Neuronal stem cell (in vitro differentiated cells): ENCODE measurements around the gene THOC7.

Source experiments
- DNase-seq: peaks from one replicate; pipeline ENCODE4 v3.0.0-alpha.2; 2013; ENCODE audit warnings: low spot score
- H2AFZ ChIP-seq: one replicate; pipeline ENCODE4 v1.6.1; 2013; ENCODE audit warnings: mild to moderate bottlenecking, low read length, inconsistent platforms
- H2AK5ac ChIP-seq: 2 replicates; pipeline ENCODE4 v1.6.1; 2013; ENCODE audit warnings: low read depth, mild to moderate bottlenecking, inconsistent platforms, low read length, moderate library complexity, mixed read lengths
- H2BK120ac ChIP-seq: 2 replicates; pipeline ENCODE4 v1.6.1; 2013; ENCODE audit warnings: low read depth, mild to moderate bottlenecking, inconsistent platforms, low read length, moderate library complexity, mixed read lengths
- H2BK12ac ChIP-seq: one replicate; pipeline ENCODE4 v1.6.1; 2013; ENCODE audit warnings: low read length, inconsistent platforms
- H2BK15ac ChIP-seq: 2 replicates; pipeline ENCODE4 v1.6.1; 2013; ENCODE audit warnings: mild to moderate bottlenecking, low read length, inconsistent platforms, mixed read lengths
- H2BK5ac ChIP-seq: one replicate; pipeline ENCODE4 v1.6.1; 2013; ENCODE audit warnings: inconsistent platforms, mild to moderate bottlenecking, low read length, moderate library complexity
- H3K14ac ChIP-seq: one replicate; pipeline ENCODE4 v1.6.1; 2013; ENCODE audit warnings: low read length, inconsistent platforms
- H3K18ac ChIP-seq: 2 replicates; pipeline ENCODE4 v1.6.1; 2013; ENCODE audit warnings: low read length, inconsistent platforms
- H3K23ac ChIP-seq: 2 replicates; pipeline ENCODE4 v1.6.1; 2013; ENCODE audit warnings: low read depth, mild to moderate bottlenecking, mixed read lengths, low read length, inconsistent platforms; ENCODE audit not compliant: poor library complexity
- H3K27ac ChIP-seq: replicated peaks from 3 replicates; pipeline ENCODE4 v1.5.1; 2013; ENCODE audit warnings: low read length, inconsistent platforms
- H3K27me3 ChIP-seq, 3 experiments: 2 replicates each; pipeline ENCODE4 v1.6.1; 2013; ENCODE audit warnings: low read length in 3 of 3, mild to moderate bottlenecking in 2 of 3, inconsistent platforms in 1 of 3, low read depth in 1 of 3, mixed read lengths in 1 of 3, moderate library complexity in 1 of 3; ENCODE audit not compliant: control insufficient read depth in 3 of 3, insufficient read depth in 3 of 3
- H3K36me3 ChIP-seq, 2 donors: replicated peaks in 1 of 2; 2 replicates each; pipeline ENCODE4 v1.6.1; 2013; ENCODE audit warnings: low read length in 2 of 2; ENCODE audit not compliant: control insufficient read depth in 2 of 2, insufficient read depth in 2 of 2
- H3K4ac ChIP-seq: 2 replicates; pipeline ENCODE4 v1.6.1; 2013; ENCODE audit warnings: inconsistent platforms, mild to moderate bottlenecking, low read length, moderate library complexity
- H3K4me1 ChIP-seq, 2 donors: 1 replicate in 1 of 2; 2 replicates in 1 of 2; pipeline ENCODE4 v1.6.1; 2013; ENCODE audit warnings: low read length in 2 of 2, low read depth in 1 of 2; ENCODE audit not compliant: control insufficient read depth in 2 of 2, insufficient read depth in 1 of 2
- H3K4me2 ChIP-seq: one replicate; pipeline ENCODE4 v1.6.1; 2013; ENCODE audit warnings: mild to moderate bottlenecking, low read length, inconsistent platforms; ENCODE audit not compliant: insufficient read depth, poor library complexity, severe bottlenecking
- H3K4me3 ChIP-seq, 2 donors: 2 replicates each; pipeline ENCODE4 v1.5.1; 2013; ENCODE audit warnings: low read length in 2 of 2, mild to moderate bottlenecking in 2 of 2, inconsistent platforms in 1 of 2, moderate library complexity in 1 of 2
- H3K79me1 ChIP-seq: one replicate; pipeline ENCODE4 v1.6.1; 2013; ENCODE audit warnings: low read depth, mild to moderate bottlenecking, inconsistent platforms, low read length, moderate library complexity
- H3K9ac ChIP-seq: one replicate; pipeline ENCODE4 v1.6.1; 2013; ENCODE audit warnings: mild to moderate bottlenecking, low read depth, low read length, inconsistent platforms; ENCODE audit not compliant: poor library complexity
- H3K9me3 ChIP-seq, 2 donors: replicated peaks in 1 of 2; 2 replicates each; pipeline versions ENCODE3 to v1.6.1; 2013; ENCODE audit warnings: low read length in 2 of 2, mild to moderate bottlenecking in 2 of 2, inconsistent platforms in 1 of 2, low read depth in 1 of 2, mixed read lengths in 1 of 2, moderate library complexity in 1 of 2; ENCODE audit not compliant: control insufficient read depth in 2 of 2, insufficient read depth in 1 of 2
- H4K8ac ChIP-seq: one replicate; pipeline ENCODE4 v1.6.1; 2013; ENCODE audit warnings: low read depth, mild to moderate bottlenecking, inconsistent platforms, low read length, moderate library complexity
- H4K91ac ChIP-seq: one replicate; pipeline ENCODE4 v1.6.1; 2013; ENCODE audit warnings: low read length, low read depth, mild to moderate bottlenecking, inconsistent platforms; ENCODE audit not compliant: poor library complexity
- WGBS, 2 donors: extraction: QIAGEN DNeasy Blood & Tissue Kit; methylation state at CpG; one replicate each; pipeline ENCODE4 v1.1.7; 2013; ENCODE audit warnings: missing lambda C conversion rate in 2 of 2, mixed read lengths in 1 of 2; ENCODE audit not compliant: insufficient read length in 2 of 2, insufficient replicate concordance in 1 of 2; ENCODE audit errors: extremely low coverage in 2 of 2; 5-methylcytosine and 5-hydroxymethylcytosine counted together

Gene THOC7

GRCh38 chr3:63824309-63824708, 39.3 kb downstream of the THOC7 start:
- Histone ChIP-seq H3K27me3 (no peaks in the 10 kb centered on the region), H3K23ac (no peak overlapping the region), H2BK15ac (no peak overlapping the region), H3K27ac (no peak overlapping the region), H3K9me3 (no peaks in the 10 kb centered on the region), H4K8ac (no peak overlapping the region), H3K18ac (no peak overlapping the region), H4K91ac (no peak overlapping the region), H2BK120ac (no peak overlapping the region), H2AFZ (no peak overlapping the region), H3K14ac (no peak overlapping the region), H2BK12ac (no peak overlapping the region), H3K4ac (no peak overlapping the region), H3K9ac (no peak overlapping the region), H3K4me3 (no peak overlapping the region), H2AK5ac (no peak overlapping the region), H3K4me1 (no peaks in the 10 kb centered on the region), H3K79me1 (no peaks in the 10 kb centered on the region), H3K36me3 (peaks cover 0 to 15% of the 10 kb centered on the region in 2 donors), H2BK5ac (no peak overlapping the region), H3K4me2 (no peak overlapping the region)
- WGBS, 2 donors = no CpG with 5 or more reads among the region's 4 CpGs
- no peak for DNase-seq

DNA sequence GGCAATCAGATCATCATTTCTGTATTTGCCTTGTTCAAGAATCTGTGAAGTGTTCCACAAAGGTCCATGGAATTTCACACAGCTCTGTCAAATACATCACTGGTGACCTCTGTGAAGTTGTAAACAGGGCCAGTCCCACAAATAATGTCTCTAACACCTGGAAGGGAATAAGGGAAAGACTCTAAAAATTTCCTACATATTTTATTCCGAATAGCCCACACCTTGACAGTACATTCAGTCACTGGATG, 44.5 kb downstream of the THOC7 start, which contains the start of gene C3orf49:
TSS of gene C3orf49 (plus strand) at position 149 of the 248 bp plus-strand sequence. CDS start 173 bp downstream, outside the sequence.
- Histone ChIP-seq H3K4me3 (no peak within 1 kb of the TSS), H3K18ac (no peak within 1 kb of the TSS), H3K36me3 (no peaks in the 10 kb centered on the region), H3K23ac (no peak within 1 kb of the TSS), H4K8ac (no peak within 1 kb of the TSS), H2BK12ac (no peak within 1 kb of the TSS), H2AK5ac (no peak within 1 kb of the TSS), H3K79me1 (no peaks in the 10 kb centered on the region), H2BK5ac (no peak within 1 kb of the TSS), H3K4ac (no peak within 1 kb of the TSS), H3K4me2 (no peak within 1 kb of the TSS), H3K27me3 (no peaks in the 10 kb centered on the region), H2BK120ac (no peak within 1 kb of the TSS), H2AFZ (no peak within 1 kb of the TSS), H3K4me1 (peaks cover 2 to 6% of the 10 kb centered on the region in 2 donors), H4K91ac (no peak within 1 kb of the TSS), H2BK15ac (no peak within 1 kb of the TSS), H3K9me3 (no peaks in the 10 kb centered on the region), H3K27ac (no peak within 1 kb of the TSS), H3K9ac (no peak within 1 kb of the TSS), H3K14ac (no peak within 1 kb of the TSS)
- WGBS, 2 donors = no CpG with 5 or more reads among the region's 1 CpG
- DNase-seq = no peak

- Histone ChIP-seq H3K4me2 (no peak overlapping the region), H3K14ac (no peak overlapping the region)
- peak; percentile 62 for DNase-seq
Observed at GRCh38 chr3:63818282-63819150, 45.1 kb downstream of the THOC7 start.

DNA sequence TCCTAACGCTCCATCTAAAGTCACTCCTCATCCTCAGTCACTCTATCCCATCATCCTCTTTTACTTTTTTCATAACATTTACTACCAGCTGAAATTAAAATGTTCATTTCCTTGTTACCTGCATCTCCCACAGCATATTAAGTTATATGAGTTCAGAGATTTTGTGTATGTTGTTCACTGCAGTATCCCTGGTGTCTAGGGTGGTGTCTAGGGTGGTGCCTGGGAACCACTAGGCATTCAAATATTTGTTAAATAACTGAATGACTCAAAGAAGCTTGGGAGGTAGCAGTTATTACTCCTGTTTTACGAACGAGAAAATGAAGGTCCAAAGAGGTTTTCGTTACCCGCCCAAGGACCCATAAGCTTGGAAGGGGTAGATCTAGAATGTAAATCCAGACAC, 46.4 kb downstream of the THOC7 start:
- Histone ChIP-seq H2AK5ac (no peak overlapping the region), H2BK5ac (no peak overlapping the region), H3K23ac (no peak overlapping the region), H3K4me1 (peaks cover 6% of the 10 kb centered on the region in 2 donors), H2BK120ac (no peak overlapping the region), H4K8ac (no peak overlapping the region), H3K9ac (no peak overlapping the region), H3K27me3 (no peaks in the 10 kb centered on the region), H2BK12ac (no peak overlapping the region), H2AFZ (no peak overlapping the region), H3K36me3 (no peaks in the 10 kb centered on the region), H4K91ac (no peak overlapping the region), H3K14ac (no peak overlapping the region), H3K4me3 (no peak overlapping the region), H3K27ac (no peak overlapping the region), H3K79me1 (no peaks in the 10 kb centered on the region), H3K4me2 (no peak overlapping the region), H2BK15ac (no peak overlapping the region), H3K18ac (no peak overlapping the region), H3K9me3 (no peaks in the 10 kb centered on the region), H3K4ac (no peak overlapping the region)
- DNase-seq = no peak
- WGBS, 2 donors = no CpG with 5 or more reads among the region's 5 CpGs

More at GRCh38 chr3:63818282-63819150, 45.1 kb downstream of the THOC7 start:
- Histone ChIP-seq H3K9ac (no peak overlapping the region), H3K36me3 (no peaks in the 10 kb centered on the region), H4K91ac (no peak overlapping the region), H3K79me1 (no peaks in the 10 kb centered on the region), H3K27me3 (no peaks in the 10 kb centered on the region), H3K4me3 (no peak overlapping the region), H2AK5ac (no peak overlapping the region), H3K4ac (no peak overlapping the region), H4K8ac (no peak overlapping the region), H2BK5ac (no peak overlapping the region), H3K18ac (no peak overlapping the region), H3K23ac (no peak overlapping the region), H3K9me3 (no peaks in the 10 kb centered on the region), H2AFZ (no peak overlapping the region), H2BK120ac (no peak overlapping the region), H3K27ac (no peak overlapping the region), H3K4me1 (peaks cover 5 to 6% of the 10 kb centered on the region in 2 donors), H2BK15ac (no peak overlapping the region), H2BK12ac (no peak overlapping the region)
- no CpG with 5 or more reads among the region's 10 CpGs for WGBS, 2 donors
